HCT116 (cell line): ENCODE measurements around the gene SAMD14. TPM values are rescaled to one million over a fixed set of nuclear protein-coding genes. Genes with fewer than 3 reads are reported as not detected.

Experiments used
- ATF3 ChIP-seq: IDR thresholded peaks from 2 replicates; pipeline ENCODE4 v1.6.1; 2012
- CEBPB ChIP-seq: IDR thresholded peaks from 2 replicates; pipeline ENCODE4 v1.6.1; 2012; ENCODE audit warnings: low read depth
- CTCF ChIP-seq, 3 experiments: fragments of 200-600 bp in 1 of 3; sonication (generic) in 1 of 3; IDR thresholded peaks in 2 of 3; conservative IDR thresholded peaks in 1 of 3; 2 replicates each; pipeline ENCODE4 v1.5.1; 2012 to 2017; ENCODE audit warnings: low read depth in 2 of 3, low read length in 2 of 3, antibody characterized with exemption in 1 of 3, borderline replicate concordance in 1 of 3, control low read depth in 1 of 3, mild to moderate bottlenecking in 1 of 3, mixed read lengths in 1 of 3, mixed run types in 1 of 3, moderate library complexity in 1 of 3; ENCODE audit not compliant: insufficient read depth in 1 of 3
- EZH2phosphoT487 ChIP-seq: fragments of 200-600 bp; IDR thresholded peaks from 2 replicates; pipeline ENCODE4 v1.6.1; 2018; ENCODE audit warnings: antibody characterized with exemption, borderline replicate concordance
- REST ChIP-seq: IDR thresholded peaks from 2 replicates; pipeline ENCODE4 v1.6.1; 2012; ENCODE audit warnings: low read depth
- SIN3A ChIP-seq: IDR thresholded peaks from 2 replicates; pipeline ENCODE4 v1.6.1; 2012; ENCODE audit warnings: low read depth
- SP1 ChIP-seq: IDR thresholded peaks from 2 replicates; pipeline ENCODE4 v1.6.1; 2012; ENCODE audit warnings: low read depth
- SRF ChIP-seq: IDR thresholded peaks from 2 replicates; pipeline ENCODE4 v1.6.1; 2012; ENCODE audit warnings: low read depth
- YY1 ChIP-seq: IDR thresholded peaks from 2 replicates; pipeline ENCODE4 v1.6.1; 2011; ENCODE audit warnings: low read length, low read depth, moderate library complexity, mild to moderate bottlenecking; ENCODE audit not compliant: insufficient replicate concordance; ENCODE audit errors: extremely low read depth
- ZNF274 ChIP-seq: fragments of 200-500 bp; sonication (Bioruptor generic); IDR thresholded peaks from 2 replicates; pipeline ENCODE4 v1.6.1; 2014; ENCODE audit warnings: mild to moderate bottlenecking, low read depth, low read length, inconsistent platforms
- total RNA-seq: library from RNA; stranded (reverse); gene quantifications from one replicate; pipeline ENCODE4 v1.2.1, GENCODE V29; 2021; ENCODE audit not compliant: unreplicated experiment

SAMD14 gene
- total RNA-seq, 1 experiment from 2014 or later, result 1.5 TPM

- no peak for TF ChIP-seq CTCF (IDR thresholded peaks at IDR 0.05 in 2 of 3, conservative IDR thresholded peaks at IDR 0.05 in 1 of 3; ENCODE audit: borderline replicate concordance in 1 of 3, insufficient read depth in 1 of 3, low read depth in 2 of 3, low read length in 2 of 3)
- TF ChIP-seq SIN3A, result peak; percentile 71
- no peak for TF ChIP-seq SRF
- no peak for TF ChIP-seq CEBPB
- no peak for TF ChIP-seq ZNF274
- TF ChIP-seq ATF3, result no peak
- no peak for TF ChIP-seq REST
- peak; percentile 68 for TF ChIP-seq YY1
- no peak for TF ChIP-seq EZH2phosphoT487
- peak; percentile 99 for TF ChIP-seq SP1
Observed at GRCh38 chr17:50151937-50152547, 22.1 kb upstream of the SAMD14 start (continued).
